ENCODE measurements around the gene FARP1. TPM values are rescaled to one million over a fixed set of nuclear protein-coding genes. Genes with fewer than 3 reads are reported as not detected.
A peak's percentile ranks its signal among the peaks of the same experiment; 100 is the strongest.

FARP1 gene
- total and polyA plus RNA-seq, 4 experiments from 2014 or later = 0.26 to 1.5 (median 0.42) TPM; not detected in 1

- ChIA-PET CTCF (ENCODE audit: partially characterized antibody) (interaction anchor here (1.1 to 2.6 kb wide), 5 partner anchors 8 to 196 kb away, joined by 4 to 11 read pairs (median 6); no protein-coding TSS in a partner anchor), POLR2A (ENCODE audit: partially characterized antibody) (interaction anchor here (1.2 kb wide), 1 partner anchor 20 kb away, joined by 3 read pairs; no protein-coding TSS in a partner anchor)
- Histone ChIP-seq H3K36me3 (ENCODE audit: insufficient read depth, low read length) (peaks cover 84% of the 10 kb centered on the region), H3K27ac (ENCODE audit: low read depth, low read length) (no peak overlapping the region), H3K9me3 (ENCODE audit: control insufficient read depth in 1 of 2, low read length in 2 of 2) (no peaks in the 10 kb centered on the region), H3K4me1 (ENCODE audit: insufficient read depth, low read length) (peaks cover 5% of the 10 kb centered on the region), H3K27me3 (ENCODE audit: insufficient read depth, low read length) (no peaks in the 10 kb centered on the region), H3K4me3 (ENCODE audit: low read length in 2 of 2) (no peak overlapping the region)
- no peak for DNase-seq
- Mint-ChIP-seq H3K27me3 (no peaks in the 10 kb centered on the region), H3K27ac (peak overlapping the region in 3 of 7 donors; percentile 50 to 70 (median 66)), H3K36me3 (peaks cover 55 to 86% of the 10 kb centered on the region in 2 donors), H3K4me3 (no peak overlapping the region), H3K9me3 (no peaks in the 10 kb centered on the region), H3K4me1 (peaks cover 7 to 10% (median 8%) of the 10 kb centered on the region in 4 donors)
- intact Hi-C loops (cut with micrococcal nuclease) = no loop called here
Measured at GRCh38 chr13:98456413-98456845, 313.5 kb downstream of the FARP1 start.

GRCh38 chr13:98457053-98457452, 314.2 kb downstream of the FARP1 start:
- POLR2A ChIA-PET (ENCODE audit: partially characterized antibody) = interaction anchor here (1.2 kb wide), 1 partner anchor 19 kb away, joined by 3 read pairs; no protein-coding TSS in a partner anchor
- H3K36me3 Mint-ChIP-seq = peaks cover 51 to 84% of the 10 kb centered on the region in 2 donors

GRCh38 chr13:98458431-98458830, 315.5 kb downstream of the FARP1 start:
- no peaks in the 10 kb centered on the region for H3K4me1 ChIP-seq (ENCODE audit: insufficient read depth, low read length)
- ChIA-PET CTCF (ENCODE audit: partially characterized antibody) (interaction anchor here (1.3 to 1.6 kb wide), 2 partner anchors 10 to 195 kb away, joined by 4 to 7 read pairs; no protein-coding TSS in a partner anchor), POLR2A (ENCODE audit: partially characterized antibody) (no interaction called here)
- H3K4me3 ChIP-seq (ENCODE audit: low read length in 2 of 2) = no peak overlapping the region
- H3K4me3 Mint-ChIP-seq = no peak overlapping the region
- no peak overlapping the region for H3K27ac ChIP-seq (ENCODE audit: low read depth, low read length)
- no peaks in the 10 kb centered on the region for H3K27me3 ChIP-seq (ENCODE audit: insufficient read depth, low read length)
- intact Hi-C loops (cut with micrococcal nuclease) = no loop called here
- H3K36me3 ChIP-seq (ENCODE audit: insufficient read depth, low read length) = peaks cover 86% of the 10 kb centered on the region
- H3K36me3 Mint-ChIP-seq = peaks cover 54 to 85% of the 10 kb centered on the region in 2 donors
- DNase-seq = no peak
- peaks cover 3 to 18% (median 9%) of the 10 kb centered on the region in 4 donors for H3K4me1 Mint-ChIP-seq
- peak overlapping the region in 3 of 7 donors; percentile 10 to 65 (median 36) for H3K27ac Mint-ChIP-seq
- H3K9me3 Mint-ChIP-seq = no peaks in the 10 kb centered on the region
- H3K27me3 Mint-ChIP-seq = no peaks in the 10 kb centered on the region
- H3K9me3 ChIP-seq (ENCODE audit: control insufficient read depth in 1 of 2, low read length in 2 of 2) = no peaks in the 10 kb centered on the region

More at GRCh38 chr13:98457053-98457452, 314.2 kb downstream of the FARP1 start:
- Histone ChIP-seq H3K36me3 (ENCODE audit: insufficient read depth, low read length) (peaks cover 84% of the 10 kb centered on the region), H3K9me3 (ENCODE audit: control insufficient read depth in 1 of 2, low read length in 2 of 2) (no peaks in the 10 kb centered on the region), H3K27me3 (ENCODE audit: insufficient read depth, low read length) (no peaks in the 10 kb centered on the region), H3K4me1 (ENCODE audit: insufficient read depth, low read length) (no peaks in the 10 kb centered on the region), H3K27ac (ENCODE audit: low read depth, low read length) (no peak overlapping the region), H3K4me3 (ENCODE audit: low read length in 2 of 2) (no peak overlapping the region)
- no peak for DNase-seq
- CTCF ChIA-PET (ENCODE audit: partially characterized antibody) = interaction anchor here (0.7 to 2.0 kb wide), 7 partner anchors 9 to 400 kb away, joined by 3 to 11 read pairs (median 4); no protein-coding TSS in a partner anchor
- Mint-ChIP-seq H3K9me3 (no peaks in the 10 kb centered on the region), H3K27me3 (no peaks in the 10 kb centered on the region), H3K4me3 (no peak overlapping the region), H3K4me1 (peaks cover 2 to 5% (median 3%) of the 10 kb centered on the region in 4 donors), H3K27ac (peak overlapping the region in 2 of 7 donors; percentile 66 to 70)
- intact Hi-C loops (cut with micrococcal nuclease) = no loop called here

GRCh38 chr13:98459171-98459681, 316.3 kb downstream of the FARP1 start:
- intact Hi-C loops (cut with micrococcal nuclease) = no loop called here
- no peaks in the 10 kb centered on the region for H3K27me3 Mint-ChIP-seq
- H3K9me3 Mint-ChIP-seq = no peaks in the 10 kb centered on the region
- H3K27ac Mint-ChIP-seq = peak overlapping the region in 5 of 7 donors; percentile 30 to 65 (median 42)
- CTCF ChIA-PET (ENCODE audit: partially characterized antibody) = interaction anchor here (0.6 kb wide), 1 partner anchor 612 kb away, joined by 3 read pairs; no protein-coding TSS in a partner anchor
- H3K27me3 ChIP-seq (ENCODE audit: insufficient read depth, low read length) = no peaks in the 10 kb centered on the region
- H3K4me1 ChIP-seq (ENCODE audit: insufficient read depth, low read length) = no peaks in the 10 kb centered on the region
- H3K27ac ChIP-seq (ENCODE audit: low read depth, low read length) = no peak overlapping the region
- no peak for DNase-seq
- no peak overlapping the region for H3K4me3 ChIP-seq (ENCODE audit: low read length in 2 of 2)
- peaks cover 3 to 20% (median 10%) of the 10 kb centered on the region in 4 donors for H3K4me1 Mint-ChIP-seq
- peaks cover 53 to 84% of the 10 kb centered on the region in 2 donors for H3K36me3 Mint-ChIP-seq
- peaks cover 86% of the 10 kb centered on the region for H3K36me3 ChIP-seq (ENCODE audit: insufficient read depth, low read length)
- no peaks in the 10 kb centered on the region for H3K9me3 ChIP-seq (ENCODE audit: control insufficient read depth in 1 of 2, low read length in 2 of 2)
- POLR2A ChIA-PET (ENCODE audit: partially characterized antibody) = no interaction called here
- peak overlapping the region in 1 of 8 donors; percentile 15 for H3K4me3 Mint-ChIP-seq

- Histone ChIP-seq H3K4me1 (ENCODE audit: insufficient read depth, low read length) (no peaks in the 10 kb centered on the region), H3K36me3 (ENCODE audit: insufficient read depth, low read length) (peaks cover 80% of the 10 kb centered on the region)
Measured at GRCh38 chr13:98459721-98460370, 317.0 kb downstream of the FARP1 start.

GRCh38 chr13:98460516-98460915, 317.6 kb downstream of the FARP1 start:
- intact Hi-C loops (cut with micrococcal nuclease) = no loop called here
- ChIA-PET CTCF (ENCODE audit: partially characterized antibody) (no interaction called here), POLR2A (ENCODE audit: partially characterized antibody) (no interaction called here)
- Histone ChIP-seq H3K9me3 (ENCODE audit: control insufficient read depth in 1 of 2, low read length in 2 of 2) (no peaks in the 10 kb centered on the region), H3K27ac (ENCODE audit: low read depth, low read length) (no peak overlapping the region), H3K36me3 (ENCODE audit: insufficient read depth, low read length) (peaks cover 75% of the 10 kb centered on the region), H3K4me3 (ENCODE audit: low read length in 2 of 2) (no peak overlapping the region), H3K4me1 (ENCODE audit: insufficient read depth, low read length) (no peaks in the 10 kb centered on the region), H3K27me3 (ENCODE audit: insufficient read depth, low read length) (no peaks in the 10 kb centered on the region)
- no peak overlapping the region for H3K4me3 Mint-ChIP-seq
- H3K27me3 Mint-ChIP-seq = no peaks in the 10 kb centered on the region
- H3K9me3 Mint-ChIP-seq = no peaks in the 10 kb centered on the region
- peaks cover 47 to 77% of the 10 kb centered on the region in 2 donors for H3K36me3 Mint-ChIP-seq
- H3K27ac Mint-ChIP-seq = peak overlapping the region in 5 of 7 donors; percentile 12 to 69 (median 46)
- peaks cover 3 to 17% (median 10%) of the 10 kb centered on the region in 4 donors for H3K4me1 Mint-ChIP-seq
- no peak for DNase-seq

More at GRCh38 chr13:98459721-98460370, 317.0 kb downstream of the FARP1 start:
- H3K27me3 Mint-ChIP-seq = no peaks in the 10 kb centered on the region
- DNase-seq = no peak
- CTCF ChIA-PET (ENCODE audit: partially characterized antibody) = interaction anchor here (0.6 kb wide), 1 partner anchor 611 kb away, joined by 3 read pairs; no protein-coding TSS in a partner anchor
- H3K27ac Mint-ChIP-seq = peak overlapping the region in 4 of 7 donors; percentile 42 to 68 (median 60)
- H3K4me1 Mint-ChIP-seq = peaks cover 3 to 17% (median 10%) of the 10 kb centered on the region in 4 donors
- H3K4me3 Mint-ChIP-seq = peak overlapping the region in 1 of 8 donors; percentile 15
- POLR2A ChIA-PET (ENCODE audit: partially characterized antibody) = no interaction called here
- Histone ChIP-seq H3K27me3 (ENCODE audit: insufficient read depth, low read length) (no peaks in the 10 kb centered on the region), H3K9me3 (ENCODE audit: control insufficient read depth in 1 of 2, low read length in 2 of 2) (no peaks in the 10 kb centered on the region), H3K4me3 (ENCODE audit: low read length in 2 of 2) (no peak overlapping the region), H3K27ac (ENCODE audit: low read depth, low read length) (no peak overlapping the region)
- intact Hi-C loops (cut with micrococcal nuclease) = no loop called here
- H3K36me3 Mint-ChIP-seq = peaks cover 47 to 78% of the 10 kb centered on the region in 2 donors
- H3K9me3 Mint-ChIP-seq = no peaks in the 10 kb centered on the region
